ENCODE results near the gene OR6M1.

The OR6M1 gene

GRCh38 chr11:123775289-123775688, 30.9 kb downstream of the OR6M1 start:
- no peak for DNase-seq

- no peak for DNase-seq
Observed at GRCh38 chr11:123773959-123774358, 32.2 kb downstream of the OR6M1 start.

GRCh38 chr11:123773026-123773425, 33.1 kb downstream of the OR6M1 start:
- DNase-seq: no peak

- no peak for DNase-seq
Observed at GRCh38 chr11:123771664-123772063, 34.5 kb downstream of the OR6M1 start.

- no peak for DNase-seq
Observed at GRCh38 chr11:123770712-123771111, 35.4 kb downstream of the OR6M1 start.

GRCh38 chr11:123765601-123766000, 40.5 kb downstream of the OR6M1 start:
- no peak for DNase-seq

- no peak for DNase-seq
Observed at GRCh38 chr11:123762422-123762821, 43.7 kb downstream of the OR6M1 start.

GRCh38 chr11:123760894-123761293, 45.3 kb downstream of the OR6M1 start:
- DNase-seq: no peak

- DNase-seq: no peak
Observed at GRCh38 chr11:123757976-123758375, 48.2 kb downstream of the OR6M1 start.

- no peak for DNase-seq
Observed at GRCh38 chr11:123755813-123756212, 50.3 kb downstream of the OR6M1 start.

Data from activated naive CD4-positive, alpha-beta T cell treated with anti-CD3 and anti-CD28 coated beads, Interleukin-2, amount 50 U/mL, for 16 hours (primary cell).